Activated CD4-positive, alpha-beta memory T cell treated with anti-CD3 and anti-CD28 coated beads, Interleukin-2, amount 10 ng/mL, durations not matched to agents 7 days and 5 days (primary cell): Measurements from ENCODE around the gene INKA2. TPM values are rescaled to one million over a fixed set of nuclear protein-coding genes. Genes with fewer than 3 reads are reported as not detected.
A peak's percentile ranks its signal among the peaks of the same experiment; 100 is the strongest.

Source experiments
- CTCF ChIA-PET: fragments of 350-600 bp; sonication (Branson Sonifier 250); formaldehyde crosslinking; loops from one replicate; lab custom pipeline; 2021; ENCODE audit warnings: antibody characterized with exemption, inconsistent platforms; lab: Charles Lee
- POLR2A ChIA-PET: fragments of 350-600 bp; sonication (Branson Sonifier 250); formaldehyde crosslinking; loops from one replicate; lab custom pipeline; 2021; ENCODE audit warnings: antibody characterized with exemption; lab: Charles Lee
- DNase-seq: peaks from one replicate; pipeline ENCODE4 v3.0.0-alpha.2; 2020
- H3K27ac Mint-ChIP-seq: one replicate; pipeline ENCODE4 v1.8.0; 2021; ENCODE audit warnings: mild to moderate bottlenecking, mixed read lengths
- H3K27me3 Mint-ChIP-seq: one replicate; pipeline ENCODE4 v1.8.0; 2021; ENCODE audit warnings: mixed read lengths
- H3K36me3 Mint-ChIP-seq: one replicate; pipeline ENCODE4 v1.8.0; 2021; ENCODE audit warnings: low read depth, mixed read lengths
- H3K4me1 Mint-ChIP-seq: one replicate; pipeline ENCODE4 v1.8.0; 2021; ENCODE audit warnings: mixed read lengths
- H3K4me3 Mint-ChIP-seq: one replicate; pipeline ENCODE4 v1.8.0; 2021; ENCODE audit warnings: mild to moderate bottlenecking, mixed read lengths
- H3K9me3 Mint-ChIP-seq: one replicate; pipeline ENCODE4 v1.8.0; 2021; ENCODE audit warnings: mixed read lengths
- total RNA-seq, 2 experiments: library from RNA; stranded (reverse); gene quantifications; one replicate each; pipeline ENCODE4 v1.2.3, GENCODE V29; 2021

The INKA2 gene
- total RNA-seq, 2 experiments from 2014 or later = 2.4 to 2.8 TPM

GRCh38 chr1:111768625-111769024 lies 29.4 kb upstream of the INKA2 start:
- H3K36me3 Mint-ChIP-seq = peaks cover 26% of the 10 kb centered on the region
- no peak overlapping the region for H3K27ac Mint-ChIP-seq
- H3K27me3 Mint-ChIP-seq = no peaks in the 10 kb centered on the region
- DNase-seq = no peak
- H3K4me3 Mint-ChIP-seq = no peak overlapping the region
- no peaks in the 10 kb centered on the region for H3K9me3 Mint-ChIP-seq
- POLR2A ChIA-PET = interaction anchor here (1.1 to 1.8 kb wide), 4 partner anchors 12 to 261 kb away, joined by 3 to 7 read pairs (median 4); partner anchors contain the start of gene DDX20
- CTCF ChIA-PET = interaction anchor here (0.6 to 3.9 kb wide), 14 partner anchors 8 to 630 kb away, joined by 3 to 27 read pairs (median 6); partner anchors contain the start of genes DDX20 and RAP1A
- H3K4me1 Mint-ChIP-seq = peaks cover 2% of the 10 kb centered on the region

- Mint-ChIP-seq H3K27ac (no peak overlapping the region), H3K36me3 (peaks cover 29% of the 10 kb centered on the region), H3K9me3 (no peaks in the 10 kb centered on the region), H3K4me1 (peaks cover 2% of the 10 kb centered on the region), H3K4me3 (no peak overlapping the region), H3K27me3 (no peaks in the 10 kb centered on the region)
- POLR2A ChIA-PET = interaction anchor here (1.1 to 1.6 kb wide), 3 partner anchors 12 to 260 kb away, joined by 4 to 7 read pairs (median 5); partner anchors contain the start of gene DDX20
- CTCF ChIA-PET = interaction anchor here (1.1 to 3.9 kb wide), 10 partner anchors 13 to 542 kb away, joined by 3 to 27 read pairs (median 7); partner anchors contain the start of gene DDX20
- DNase-seq = no peak
Measured at GRCh38 chr1:111768023-111768422, 28.8 kb upstream of the INKA2 start.

GRCh38 chr1:111762332-111762731 lies 23.1 kb upstream of the INKA2 start:
- H3K9me3 Mint-ChIP-seq = no peaks in the 10 kb centered on the region
- no peak overlapping the region for H3K27ac Mint-ChIP-seq
- CTCF ChIA-PET = interaction anchor here (1.0 kb wide), 1 partner anchor 48 kb away, joined by 3 read pairs; no protein-coding TSS in a partner anchor
- DNase-seq = no peak
- H3K4me3 Mint-ChIP-seq = no peak overlapping the region
- H3K36me3 Mint-ChIP-seq = peaks cover 65% of the 10 kb centered on the region
- H3K27me3 Mint-ChIP-seq = no peaks in the 10 kb centered on the region
- POLR2A ChIA-PET = no interaction called here
- H3K4me1 Mint-ChIP-seq = peaks cover 22% of the 10 kb centered on the region

GRCh38 chr1:111761717-111762116 lies 22.5 kb upstream of the INKA2 start:
- H3K4me1 Mint-ChIP-seq = peaks cover 29% of the 10 kb centered on the region
- ChIA-PET CTCF (interaction anchor here (1.0 kb wide), 1 partner anchor 47 kb away, joined by 3 read pairs; no protein-coding TSS in a partner anchor), POLR2A (no interaction called here)
- no peak overlapping the region for H3K27ac Mint-ChIP-seq
- no peak for DNase-seq
- H3K36me3 Mint-ChIP-seq = peaks cover 63% of the 10 kb centered on the region
- no peaks in the 10 kb centered on the region for H3K27me3 Mint-ChIP-seq
- H3K4me3 Mint-ChIP-seq = no peak overlapping the region
- no peaks in the 10 kb centered on the region for H3K9me3 Mint-ChIP-seq

- Mint-ChIP-seq H3K4me1 (peaks cover 46% of the 10 kb centered on the region), H3K36me3 (peaks cover 40% of the 10 kb centered on the region), H3K27ac (no peak overlapping the region), H3K9me3 (no peaks in the 10 kb centered on the region), H3K4me3 (no peak overlapping the region), H3K27me3 (no peaks in the 10 kb centered on the region)
- POLR2A ChIA-PET = no interaction called here
- CTCF ChIA-PET = interaction anchor here (0.5 kb wide), 1 partner anchor 261 kb away, joined by 3 read pairs; no protein-coding TSS in a partner anchor
- no peak for DNase-seq
Measured at GRCh38 chr1:111758373-111758772, 19.2 kb upstream of the INKA2 start.

GRCh38 chr1:111756124-111756513 lies 16.9 kb upstream of the INKA2 start:
- DNase-seq = no peak
- CTCF ChIA-PET = interaction anchor here (0.9 to 5.7 kb wide), 10 partner anchors 9 to 303 kb away, joined by 4 to 36 read pairs (median 7); partner anchors contain the start of gene INKA2
- Mint-ChIP-seq H3K27ac (peak overlapping the region; percentile 45), H3K27me3 (no peaks in the 10 kb centered on the region), H3K9me3 (no peaks in the 10 kb centered on the region), H3K36me3 (peaks cover 23% of the 10 kb centered on the region), H3K4me3 (peak overlapping the region; percentile 93), H3K4me1 (peaks cover 52% of the 10 kb centered on the region)
- POLR2A ChIA-PET = interaction anchor here (0.8 to 7.4 kb wide), 10 partner anchors 9 to 617 kb away, joined by 3 to 48 read pairs (median 6); partner anchors contain the start of genes ATP5PB, CEPT1, DRAM2 and INKA2

- Mint-ChIP-seq H3K27ac (peak within 1 kb of the TSS; percentile 96), H3K4me3 (peak within 1 kb of the TSS; percentile 93), H3K36me3 (peaks cover 17% of the 10 kb centered on the region), H3K9me3 (no peaks in the 10 kb centered on the region), H3K27me3 (peaks cover 4% of the 10 kb centered on the region), H3K4me1 (peaks cover 48% of the 10 kb centered on the region)
- peak; percentile 94 for DNase-seq
- POLR2A ChIA-PET = interaction anchor here (0.6 to 7.4 kb wide), 20 partner anchors 8 to 616 kb away, joined by 3 to 48 read pairs (median 4); partner anchors contain the start of genes ATP5PB, CEPT1, DRAM2 and INKA2
- CTCF ChIA-PET = interaction anchor here (0.6 to 5.7 kb wide), 24 partner anchors 8 to 557 kb away, joined by 3 to 36 read pairs (median 4); partner anchors contain the start of genes ATP5PB, INKA2 and WDR77
Measured at GRCh38 chr1:111755331-111756123, 16.3 kb upstream of the INKA2 start, which contains the start of gene DDX20. Gene DDX20 (plus strand): TSS chr1:111755901. CDS start chr1:111755925, 24 bp downstream.

- H3K4me1 Mint-ChIP-seq = peaks cover 45% of the 10 kb centered on the region
- ChIA-PET POLR2A (interaction anchor here (0.6 to 7.4 kb wide), 17 partner anchors 11 to 534 kb away, joined by 3 to 48 read pairs (median 4); partner anchors contain the start of genes ATP5PB, INKA2 and WDR77), CTCF (interaction anchor here (0.6 to 5.7 kb wide), 22 partner anchors 9 to 557 kb away, joined by 3 to 36 read pairs (median 4); partner anchors contain the start of genes ATP5PB, INKA2 and WDR77)
- H3K4me3 Mint-ChIP-seq = peak overlapping the region; percentile 93
- H3K9me3 Mint-ChIP-seq = no peaks in the 10 kb centered on the region
- H3K27ac Mint-ChIP-seq = peak overlapping the region; percentile 96
- H3K27me3 Mint-ChIP-seq = peaks cover 4% of the 10 kb centered on the region
- DNase-seq = peak; percentile 56
- H3K36me3 Mint-ChIP-seq = peaks cover 14% of the 10 kb centered on the region
Measured at GRCh38 chr1:111754984-111755330, 15.8 kb upstream of the INKA2 start.

GRCh38 chr1:111751906-111752575 lies 12.8 kb upstream of the INKA2 start:
- Mint-ChIP-seq H3K27me3 (peaks cover 4% of the 10 kb centered on the region), H3K4me3 (no peak overlapping the region), H3K36me3 (no peaks in the 10 kb centered on the region), H3K27ac (no peak overlapping the region), H3K4me1 (peaks cover 34% of the 10 kb centered on the region), H3K9me3 (no peaks in the 10 kb centered on the region)
- CTCF ChIA-PET = interaction anchor here (0.7 to 5.7 kb wide), 6 partner anchors 17 to 426 kb away, joined by 4 to 36 read pairs (median 4); no protein-coding TSS in a partner anchor
- no peak for DNase-seq
- POLR2A ChIA-PET = interaction anchor here (1.0 to 7.4 kb wide), 7 partner anchors 8 to 245 kb away, joined by 3 to 48 read pairs (median 4); partner anchors contain the start of gene INKA2

GRCh38 chr1:111750856-111751255 lies 11.7 kb upstream of the INKA2 start:
- H3K4me3 Mint-ChIP-seq = no peak overlapping the region
- H3K4me1 Mint-ChIP-seq = peaks cover 27% of the 10 kb centered on the region
- no peak for DNase-seq
- H3K36me3 Mint-ChIP-seq = no peaks in the 10 kb centered on the region
- no peaks in the 10 kb centered on the region for H3K9me3 Mint-ChIP-seq
- ChIA-PET CTCF (interaction anchor here (1.0 to 5.7 kb wide), 8 partner anchors 10 to 269 kb away, joined by 3 to 36 read pairs (median 4); partner anchors contain the start of gene INKA2), POLR2A (interaction anchor here (0.7 to 7.4 kb wide), 8 partner anchors 13 to 551 kb away, joined by 3 to 48 read pairs (median 4); partner anchors contain the start of genes DENND2D and INKA2)
- H3K27me3 Mint-ChIP-seq = peaks cover 6% of the 10 kb centered on the region
- H3K27ac Mint-ChIP-seq = no peak overlapping the region

GRCh38 chr1:111749628-111750027 lies 10.4 kb upstream of the INKA2 start:
- DNase-seq = no peak
- H3K4me1 Mint-ChIP-seq = peaks cover 21% of the 10 kb centered on the region

More at GRCh38 chr1:111749628-111750027, 10.4 kb upstream of the INKA2 start:
- Mint-ChIP-seq H3K9me3 (no peaks in the 10 kb centered on the region), H3K27me3 (peaks cover 10% of the 10 kb centered on the region), H3K27ac (no peak overlapping the region), H3K36me3 (no peaks in the 10 kb centered on the region), H3K4me3 (no peak overlapping the region)
- ChIA-PET CTCF (interaction anchor here (0.6 to 7.4 kb wide), 4 partner anchors 35 to 641 kb away, joined by 3 to 63 read pairs (median 4); no protein-coding TSS in a partner anchor), POLR2A (interaction anchor here (0.8 to 1.8 kb wide), 2 partner anchors 127 to 549 kb away, joined by 3 to 4 read pairs; partner anchors contain the start of gene DENND2D)
